ENCODE data around the gene NMS. TPM values are rescaled to one million over a fixed set of nuclear protein-coding genes. Genes with fewer than 3 reads are reported as not detected.
"Not testable (repeated sequence)": the region's sequence is repeated elsewhere in the genome, so short reads cannot be mapped to it uniquely, and the experiment has no call there.

Gene NMS
- not detected for total RNA-seq

- no peak for DNase-seq
These were observed at the start of gene NMS for GRCh38 chr2:100470182-100470581. TSS of gene NMS (plus strand) at chr2:100470482. CDS start at chr2:100470489, 7 bp downstream.

- no peak for DNase-seq
These were observed 47.8 kb upstream of the NMS start for GRCh38 chr2:100422320-100423055.

GRCh38 chr2:100423631-100424030 is 46.7 kb upstream of the NMS start:
- no peak for DNase-seq

GRCh38 chr2:100424277-100424875 is 45.9 kb upstream of the NMS start:
- DNase-seq = no peak

- no peak for DNase-seq
These were observed 45.2 kb upstream of the NMS start for GRCh38 chr2:100425107-100425506.

- DNase-seq = no peak
These were observed 44.5 kb upstream of the NMS start for GRCh38 chr2:100425573-100426383.

- no peak for DNase-seq
These were observed 43.9 kb upstream of the NMS start for GRCh38 chr2:100426384-100426720.

- DNase-seq = no peak
These were observed 43.2 kb upstream of the NMS start for GRCh38 chr2:100427111-100427510.

- DNase-seq = peak; percentile 46
These were observed 42.5 kb upstream of the NMS start for GRCh38 chr2:100427627-100428258.

GRCh38 chr2:100429726-100430125 is 40.6 kb upstream of the NMS start:
- no peak for DNase-seq

- DNase-seq = no peak
These were observed 32.5 kb upstream of the NMS start for GRCh38 chr2:100437751-100438150.

- no peak for DNase-seq
These were observed 23.6 kb upstream of the NMS start for GRCh38 chr2:100446696-100447095.

- no peak for DNase-seq
These were observed 19.2 kb upstream of the NMS start for GRCh38 chr2:100451092-100451491.

GRCh38 chr2:100451734-100452133 is 18.5 kb upstream of the NMS start:
- DNase-seq = no peak

GRCh38 chr2:100453853-100454252 is 16.4 kb upstream of the NMS start:
- DNase-seq = no peak

- DNase-seq = not testable (repeated sequence)
These were observed 13.9 kb upstream of the NMS start for GRCh38 chr2:100456357-100456756.

- no peak for DNase-seq
These were observed 9.3 kb upstream of the NMS start for GRCh38 chr2:100460904-100461530.

GRCh38 chr2:100470898-100471514 is 724 bp downstream of the NMS start:
- DNase-seq = no peak

GRCh38 chr2:100476606-100477005 is 6.3 kb downstream of the NMS start:
- no peak for DNase-seq

GRCh38 chr2:100482741-100483140 is 12.5 kb downstream of the NMS start:
- DNase-seq = no peak

- no peak for DNase-seq
These were observed 13.6 kb downstream of the NMS start for GRCh38 chr2:100483895-100484294.

- DNase-seq = no peak
These were observed 14.1 kb downstream of the NMS start for GRCh38 chr2:100484390-100484789.
